HG02763 (cell line): ENCODE results near the gene EOGT.

ENCODE experiments used
- ATAC-seq: cut with Tn5 transposase; IDR thresholded peaks from one replicate; pipeline ENCODE4 v1.9.1; 2021; ENCODE audit warnings: mild to moderate bottlenecking, moderate library complexity; ENCODE audit not compliant: unreplicated experiment

The EOGT gene

GRCh38 chr3:69013253-69014021, at the start of gene EOGT:
EOGT (minus strand) TSS chr3:69013684; CDS start chr3:69009846, 3,838 bp downstream.
- peak; percentile 82 for ATAC-seq

DNA sequence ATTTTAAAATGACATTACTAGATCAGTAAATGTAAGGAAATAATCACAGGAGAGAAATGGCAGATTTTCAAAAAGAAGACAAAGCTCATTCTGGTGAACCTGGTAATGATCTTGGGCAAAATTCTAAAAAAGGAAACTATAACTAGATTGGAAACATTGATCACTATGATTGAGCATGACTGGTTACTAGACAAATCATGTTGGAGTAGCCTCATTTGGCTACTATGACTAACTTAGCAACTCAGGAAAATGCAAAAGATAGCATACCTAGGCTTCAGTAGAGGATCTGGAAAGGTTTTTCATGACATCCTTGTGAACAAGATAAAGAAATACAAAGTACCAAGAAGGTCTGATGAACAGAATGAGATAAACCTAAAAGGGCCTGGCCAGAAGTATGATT, 46.2 kb upstream of the EOGT start:
- no peak for ATAC-seq

GRCh38 chr3:69058947-69059224, 45.4 kb upstream of the EOGT start:
- ATAC-seq: no peak

DNA sequence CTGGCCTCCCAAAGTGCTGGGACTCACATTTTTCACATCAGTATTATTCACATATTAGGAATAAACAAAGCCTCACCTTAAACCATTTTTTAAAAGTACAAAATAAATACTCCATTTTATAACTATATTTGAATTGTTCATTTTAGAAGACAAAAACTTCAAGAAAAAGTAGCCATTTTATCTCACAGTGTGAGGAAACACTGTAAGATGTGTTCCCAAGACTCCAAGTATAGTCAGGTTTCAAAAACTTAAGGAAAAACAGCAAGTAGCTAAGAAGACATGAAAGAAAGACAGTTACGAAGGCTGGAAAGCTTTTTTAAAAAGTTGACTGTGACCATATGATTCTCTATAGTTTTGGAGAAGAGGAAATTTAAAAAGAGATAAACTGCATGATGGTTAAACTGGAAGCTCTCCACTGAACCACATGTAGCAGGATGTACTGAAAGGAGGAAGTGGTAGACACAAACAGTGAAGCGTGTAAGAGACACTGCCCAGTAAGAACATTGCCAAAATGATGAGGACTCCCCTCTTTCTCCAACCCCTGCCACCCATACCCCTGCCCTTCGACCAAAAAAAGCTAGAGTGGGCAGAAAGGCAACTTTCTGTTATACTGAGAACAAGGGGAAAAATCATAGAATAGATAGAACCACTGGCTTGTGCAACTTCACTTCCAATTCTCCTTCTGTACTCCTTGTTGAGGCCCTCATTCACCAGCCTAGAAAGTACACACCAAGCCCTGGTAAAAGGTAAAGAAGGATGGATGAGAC, 44.9 kb upstream of the EOGT start:
- ATAC-seq: peak; percentile 96

- peak; percentile 3 for ATAC-seq
These were observed 39.0 kb upstream of the EOGT start for GRCh38 chr3:69052472-69052898.

DNA sequence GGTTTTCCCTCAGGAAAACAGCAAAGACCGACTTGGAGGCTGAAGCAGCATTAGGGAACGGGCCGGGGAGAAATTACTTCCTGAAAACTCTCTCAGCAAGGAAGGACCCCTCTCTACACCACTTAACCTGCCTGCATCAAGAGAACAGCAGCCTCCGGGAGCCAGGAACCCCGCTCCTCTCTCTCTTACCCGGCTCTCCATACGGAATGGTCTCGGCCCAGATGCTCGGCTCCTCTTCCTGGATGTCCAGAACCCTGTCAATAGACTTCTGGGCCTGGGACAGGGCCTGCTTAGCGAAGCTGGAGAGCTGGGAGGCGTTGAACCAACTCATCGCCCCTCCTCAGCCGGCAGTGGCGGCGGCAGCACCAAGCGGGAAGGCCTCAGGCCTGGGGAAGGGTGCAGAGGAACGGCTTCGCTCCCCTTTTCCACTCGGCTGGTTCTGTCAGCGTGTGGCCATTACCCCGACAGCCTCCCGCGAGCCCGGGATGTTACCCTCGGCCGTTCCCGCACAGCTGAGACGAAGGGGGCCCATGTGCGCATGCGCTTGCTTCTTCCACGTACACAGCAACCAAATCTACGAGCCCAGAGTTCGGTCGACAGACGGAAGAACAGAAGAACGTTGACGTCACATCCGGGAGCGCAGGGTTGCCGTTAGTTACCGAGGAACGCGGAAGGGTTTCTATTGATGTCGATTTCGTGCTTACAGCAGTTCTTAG, 38.4 kb upstream of the EOGT start, which contains the start of gene TMF1:
Gene TMF1 (minus strand): TSS at position 578 of the 716 bp plus-strand sequence. CDS start 247 bp downstream, at position 331.
- peak; percentile 98 for ATAC-seq

DNA sequence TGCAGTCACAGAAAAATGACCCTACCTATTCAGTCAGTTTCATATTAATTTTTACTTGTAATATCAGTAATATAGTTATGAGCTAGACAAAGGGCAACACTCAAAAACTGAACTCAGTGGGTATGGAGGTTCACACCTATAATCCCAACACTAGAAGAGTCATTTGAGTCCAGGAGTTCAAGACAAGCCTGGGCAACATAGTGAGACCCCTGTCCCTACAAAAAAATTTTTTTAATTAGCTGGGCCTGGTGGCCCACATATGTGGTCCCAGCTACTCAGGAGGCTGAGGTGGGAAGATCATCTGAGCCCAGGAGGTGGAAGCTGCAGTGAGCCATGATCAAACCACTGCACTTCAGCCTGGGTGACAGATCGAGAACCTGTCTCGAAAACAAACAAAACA, 35.5 kb upstream of the EOGT start:
- no peak for ATAC-seq

GRCh38 chr3:69044608-69045007, 31.1 kb upstream of the EOGT start:
- ATAC-seq: no peak

DNA sequence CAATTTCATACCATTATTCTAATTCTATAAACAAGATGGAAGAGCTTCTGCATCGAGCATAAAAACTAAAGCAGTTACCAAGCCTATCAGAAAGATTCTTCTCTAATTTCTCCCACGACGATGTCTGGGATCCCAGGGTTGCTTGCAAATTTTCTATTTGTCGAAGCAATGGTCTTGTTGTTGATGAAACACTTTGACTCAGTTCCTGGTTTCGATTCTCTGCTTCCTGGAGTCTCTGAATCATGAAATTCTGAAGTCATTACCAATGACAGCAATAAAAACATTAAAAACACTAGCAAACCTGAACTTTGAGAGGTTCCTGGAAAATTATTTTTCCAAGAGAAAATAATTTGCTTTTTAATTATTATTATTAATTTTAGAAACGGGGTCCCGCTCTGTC, 20.0 kb upstream of the EOGT start:
- no peak for ATAC-seq

DNA sequence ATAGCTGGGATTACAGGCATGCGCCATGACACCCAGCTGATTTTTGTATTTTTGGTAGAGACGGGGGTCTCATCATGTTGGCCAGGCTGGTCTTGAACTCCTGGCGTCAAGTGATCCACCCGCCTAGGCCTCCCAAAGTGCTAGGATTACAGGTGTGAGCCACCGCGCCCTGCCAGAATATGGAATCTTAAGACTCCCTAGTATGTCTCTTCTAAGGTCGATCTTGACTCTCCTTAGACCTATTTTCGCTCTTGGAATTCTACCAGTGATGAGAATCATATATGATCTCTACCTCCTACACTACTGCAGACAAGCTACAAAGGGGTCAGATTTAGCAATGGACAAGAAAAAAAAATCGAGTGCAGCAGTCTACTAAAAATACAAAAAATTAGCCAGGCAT, 19.3 kb upstream of the EOGT start:
- ATAC-seq: no peak

GRCh38 chr3:69032142-69032541, 18.7 kb upstream of the EOGT start:
- ATAC-seq: no peak

GRCh38 chr3:69031635-69032034, 18.2 kb upstream of the EOGT start:
- ATAC-seq: no peak

DNA sequence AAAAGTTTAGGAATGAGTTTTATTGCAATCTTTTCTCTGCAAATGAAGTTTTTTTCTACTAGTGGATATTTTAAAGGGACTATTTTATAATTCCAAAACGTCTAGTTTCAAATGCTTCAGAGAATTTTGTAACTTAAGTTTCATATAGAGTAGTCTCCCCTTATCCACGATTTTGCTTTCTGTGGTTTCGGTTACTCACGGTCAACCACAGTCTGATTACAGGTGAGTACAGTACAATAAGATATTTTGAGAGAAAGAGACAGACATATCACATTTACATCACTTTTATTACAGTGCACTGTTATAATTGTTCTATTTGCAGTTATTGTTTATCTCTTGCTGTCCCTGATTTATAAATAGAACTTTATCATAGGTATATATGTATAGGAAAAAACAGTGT, 7.4 kb upstream of the EOGT start:
- ATAC-seq: no peak

- ATAC-seq: no peak
These were observed 6.9 kb upstream of the EOGT start for GRCh38 chr3:69020424-69020823.

- ATAC-seq: no peak
These were observed 3.4 kb upstream of the EOGT start for GRCh38 chr3:69016901-69017300.

DNA sequence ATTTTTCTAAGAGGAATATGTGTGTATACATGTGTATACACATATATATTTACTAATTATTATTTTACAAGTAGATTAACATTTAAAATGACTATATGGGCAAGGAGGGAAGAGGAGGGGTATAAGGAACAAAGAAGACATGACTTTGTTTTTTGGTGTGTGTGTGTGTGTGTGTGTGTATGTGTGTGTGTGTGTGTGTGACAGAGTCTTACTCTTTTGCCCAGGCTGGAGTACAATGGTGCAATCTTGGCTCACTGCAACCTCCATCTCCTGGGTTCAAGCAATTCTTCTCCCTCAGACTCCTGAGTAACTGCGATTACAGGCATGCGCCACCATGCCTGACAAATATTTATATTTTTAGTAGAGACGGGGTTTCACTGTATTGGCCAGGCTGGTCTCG, 2.6 kb upstream of the EOGT start:
- no peak for ATAC-seq

DNA sequence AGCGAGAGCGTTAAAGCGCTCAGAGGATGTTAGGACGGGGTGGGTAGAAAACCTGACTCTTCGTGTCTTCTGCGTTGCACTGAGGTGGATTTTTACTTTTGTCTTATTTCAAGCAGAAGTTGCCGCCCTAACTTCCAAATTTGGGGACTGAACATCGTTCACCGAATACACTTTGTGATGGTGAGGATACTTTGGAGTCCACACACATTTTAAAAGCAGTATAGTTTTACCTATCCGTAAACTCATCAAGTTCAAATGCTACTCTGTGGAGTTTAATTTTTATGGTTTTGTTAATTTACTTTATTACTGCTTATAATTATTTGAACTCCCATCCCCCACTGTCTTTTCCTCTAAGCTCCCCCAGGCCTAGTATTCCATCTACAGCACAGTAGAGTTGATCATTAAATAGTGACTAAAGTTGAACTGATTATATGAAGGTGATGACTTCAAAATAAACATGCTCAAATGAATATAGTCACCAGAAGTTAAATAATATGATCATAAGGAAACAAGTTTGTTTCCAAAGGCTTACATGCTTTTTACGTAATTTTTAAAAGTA, 617 bp upstream of the EOGT start:
- no peak for ATAC-seq

- ATAC-seq: peak; percentile 41
These were observed 658 bp downstream of the EOGT start for GRCh38 chr3:69012800-69013252.

- ATAC-seq: no peak
These were observed 1.2 kb downstream of the EOGT start for GRCh38 chr3:69012100-69012799.

GRCh38 chr3:69011096-69011730, 2.3 kb downstream of the EOGT start:
- no peak for ATAC-seq
